ENCODE results near the gene MTRR.

- TF ChIP-seq CTCF (conservative IDR thresholded peaks at IDR 0.05 in 1 of 2, IDR thresholded peaks at IDR 0.05 in 1 of 2; ENCODE audit: extremely low read depth in 1 of 2, insufficient read depth in 1 of 2, low read depth in 1 of 2, low read length in 2 of 2): peak in 1 of 2 donors; percentile 32
- TF ChIP-seq EZH2 (IDR thresholded peaks at IDR 0.05; ENCODE audit: borderline replicate concordance, low read length): no peak
Measured at GRCh38 chr5:7850395-7851239, 18.3 kb upstream of the MTRR start, which contains the start of gene CFAP90.
